Ishikawa (cell line): ENCODE data around the gene TMEM165.

ENCODE experiments used
- CEBPB ChIP-seq: IDR thresholded peaks from 2 replicates; pipeline ENCODE4 v1.6.1; 2012
- CREB1 ChIP-seq: IDR thresholded peaks from 2 replicates; pipeline ENCODE4 v1.6.1; 2012; ENCODE audit warnings: low read depth
- EGR1 ChIP-seq: IDR thresholded peaks from 2 replicates; pipeline ENCODE4 v1.6.1; 2012
- EP300 ChIP-seq: IDR thresholded peaks from 2 replicates; pipeline ENCODE4 v1.6.1; 2012; ENCODE audit warnings: borderline replicate concordance
- FOXM1 ChIP-seq: IDR thresholded peaks from 2 replicates; pipeline ENCODE4 v1.6.1; 2012; ENCODE audit warnings: low read depth, borderline replicate concordance
- NFIC ChIP-seq: IDR thresholded peaks from 2 replicates; pipeline ENCODE4 v1.6.1; 2012
- RAD21 ChIP-seq: IDR thresholded peaks from 2 replicates; pipeline ENCODE4 v1.6.1; 2012; ENCODE audit warnings: low read depth
- REST ChIP-seq: IDR thresholded peaks from 2 replicates; pipeline ENCODE4 v1.6.1; 2012; ENCODE audit warnings: low read depth, mild to moderate bottlenecking
- TAF1 ChIP-seq: IDR thresholded peaks from 2 replicates; pipeline ENCODE4 v1.6.1; 2012; ENCODE audit warnings: low read depth, mild to moderate bottlenecking
- TCF12 ChIP-seq: IDR thresholded peaks from 2 replicates; pipeline ENCODE4 v1.6.1; 2012; ENCODE audit warnings: low read depth
- TEAD4 ChIP-seq: IDR thresholded peaks from 2 replicates; pipeline ENCODE4 v1.6.1; 2012
- USF1 ChIP-seq: IDR thresholded peaks from 2 replicates; pipeline ENCODE4 v1.6.1; 2012
- YY1 ChIP-seq: IDR thresholded peaks from 2 replicates; pipeline ENCODE4 v1.6.1; 2012; ENCODE audit warnings: low read depth
- ZBTB7A ChIP-seq: IDR thresholded peaks from 2 replicates; pipeline ENCODE4 v1.6.1; 2012; ENCODE audit warnings: low read depth
- TF ChIP-seq, protein P1 (sequence below): IDR thresholded peaks from 2 replicates; pipeline ENCODE4 v1.6.1; 2012

TMEM165 gene

DNA sequence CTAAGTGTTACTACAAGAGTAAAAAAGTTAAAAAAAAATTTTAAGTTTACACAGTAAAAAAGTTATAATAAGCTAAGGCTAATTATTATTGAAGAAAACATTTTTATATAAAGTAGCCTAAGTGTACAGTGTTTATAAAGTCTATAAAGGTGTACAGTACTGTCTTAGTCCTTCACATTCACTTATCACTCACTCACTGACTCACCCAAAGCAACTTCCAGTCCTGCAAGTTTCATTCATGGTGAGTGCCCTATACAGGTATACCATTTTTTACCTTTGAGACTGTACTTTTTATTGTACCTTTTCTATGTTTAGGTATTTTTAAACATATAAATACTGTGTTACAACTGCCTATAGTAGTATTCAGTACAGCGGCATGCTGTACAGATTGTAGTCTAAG lies 74.2 kb downstream of the TMEM165 start:
- TF ChIP-seq CREB1 = no peak
- TF ChIP-seq NFIC = no peak
- no peak for TF ChIP-seq RAD21
- TF ChIP-seq ZBTB7A = no peak
- TF ChIP-seq TEAD4 = no peak
- TF ChIP-seq TCF12 = no peak
- no peak for TF ChIP-seq EP300
- TF ChIP-seq YY1 = no peak
- no peak for TF ChIP-seq EGR1
- TF ChIP-seq, protein P1, sequence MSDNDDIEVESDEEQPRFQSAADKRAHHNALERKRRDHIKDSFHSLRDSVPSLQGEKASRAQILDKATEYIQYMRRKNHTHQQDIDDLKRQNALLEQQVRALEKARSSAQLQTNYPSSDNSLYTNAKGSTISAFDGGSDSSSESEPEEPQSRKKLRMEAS = no peak
- TF ChIP-seq TAF1 = no peak
- TF ChIP-seq USF1 = no peak
- no peak for TF ChIP-seq FOXM1
- TF ChIP-seq CEBPB = no peak
- no peak for TF ChIP-seq REST
